Fibroblast of skin of right quadriceps (primary cell): ENCODE measurements around the gene NUDT16.
"Not testable (repeated sequence)": the region's sequence is repeated elsewhere in the genome, so short reads cannot be mapped to it uniquely, and the experiment has no call there.

Source experiments
- DNase-seq: peaks from one replicate; pipeline ENCODE4 v3.0.0-alpha.2; 2013

The NUDT16 gene

GRCh38 chr3:131381445-131382291, at the start of gene NUDT16:
Gene NUDT16, plus strand, starts transcription at chr3:131381774. Its CDS starts 31 bp downstream, at chr3:131381805.
- peak; percentile 97 for DNase-seq

DNA sequence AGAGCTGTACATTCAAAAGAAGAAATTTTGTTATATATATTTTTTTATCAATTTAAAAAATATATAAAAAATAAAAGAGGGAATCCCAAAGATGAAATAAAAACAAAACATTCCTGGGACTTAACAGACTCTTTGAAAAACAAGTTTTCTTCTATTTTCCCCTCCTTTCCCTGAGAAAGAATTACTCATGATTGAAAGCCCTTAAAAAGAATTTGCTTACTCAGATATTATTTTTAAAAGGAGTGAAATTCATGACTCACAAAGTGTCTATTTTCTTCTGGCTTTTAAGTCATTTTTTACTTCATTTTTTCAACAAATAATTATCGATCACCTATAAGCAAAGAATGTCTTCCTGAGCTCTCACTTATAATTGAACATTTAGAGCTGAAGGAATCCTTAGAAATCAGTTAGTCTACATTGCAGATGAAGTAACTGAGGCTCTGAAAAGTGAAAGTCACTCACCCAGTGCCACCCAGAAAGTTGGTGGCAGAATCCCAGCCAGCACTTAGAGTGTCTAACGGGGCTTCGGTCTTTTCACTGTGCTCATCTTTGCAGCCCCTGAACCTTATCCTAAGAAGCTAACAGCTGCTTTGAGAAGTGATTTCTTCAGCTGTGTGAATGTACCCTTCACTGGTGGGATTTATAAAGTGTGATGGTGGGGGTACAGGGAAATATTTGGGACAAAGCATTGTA, 42.5 kb upstream of the NUDT16 start:
- no peak for DNase-seq

DNA sequence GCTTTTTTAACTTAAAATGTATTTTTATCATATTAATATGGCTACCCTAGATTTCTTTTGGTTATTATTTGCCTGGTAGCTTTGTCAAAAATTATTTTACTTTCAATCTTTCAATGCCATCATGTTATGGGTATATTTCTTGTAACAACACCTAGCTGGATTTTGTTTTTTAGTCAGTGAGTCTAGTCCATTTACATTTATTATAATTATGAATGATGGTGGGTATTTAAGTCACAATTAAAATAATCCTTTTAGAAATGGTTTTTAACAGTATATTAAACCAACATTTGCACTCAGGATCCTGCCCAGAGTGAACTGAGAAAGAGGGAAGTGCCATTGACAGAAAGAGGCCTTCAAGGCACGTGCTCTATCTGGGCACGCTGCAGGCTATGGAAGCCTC, 39.8 kb upstream of the NUDT16 start:
- no peak for DNase-seq

DNA sequence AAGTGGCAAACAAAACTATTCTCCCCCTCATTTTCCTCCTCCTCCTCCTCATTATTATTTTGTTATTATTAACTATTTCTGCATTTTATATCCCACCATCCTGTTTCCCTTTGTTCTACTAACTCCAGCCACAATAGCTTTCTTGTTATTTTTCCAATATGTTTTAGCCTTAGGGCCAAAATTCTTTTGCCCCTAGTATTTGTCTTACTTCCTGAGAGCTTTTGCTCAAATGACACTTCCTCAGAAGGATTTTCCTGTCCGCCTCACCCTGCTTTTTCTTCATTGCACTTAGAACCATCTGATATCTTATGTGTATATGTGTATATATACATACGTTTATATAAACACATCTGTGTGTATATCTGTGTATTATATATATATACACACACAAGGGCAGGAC, 32.7 kb upstream of the NUDT16 start:
- DNase-seq = no peak

- DNase-seq = no peak
These were observed 32.1 kb upstream of the NUDT16 start for GRCh38 chr3:131349454-131349853.

DNA sequence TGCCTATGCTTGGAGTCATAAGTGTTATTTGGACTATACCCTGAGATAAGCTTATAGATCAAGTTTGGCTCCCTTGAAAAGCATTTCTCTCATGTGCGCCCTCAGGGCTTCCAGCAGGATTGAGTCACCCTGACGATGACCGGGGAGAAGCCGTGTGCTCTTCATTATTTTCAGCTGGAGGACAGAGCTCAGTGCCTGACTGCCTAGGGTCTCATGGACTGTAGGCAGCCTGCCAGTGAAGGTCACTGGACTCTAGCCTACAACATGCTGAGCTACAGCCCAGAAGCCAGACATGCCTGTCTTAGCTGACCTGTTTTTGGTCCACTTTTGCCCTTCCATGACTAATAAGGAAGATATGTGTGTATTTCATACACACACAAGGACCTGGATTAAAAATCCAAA, 31.6 kb upstream of the NUDT16 start:
- peak; percentile 56 for DNase-seq

GRCh38 chr3:131350506-131350905, 31.1 kb upstream of the NUDT16 start:
- DNase-seq = peak; percentile 20

DNA sequence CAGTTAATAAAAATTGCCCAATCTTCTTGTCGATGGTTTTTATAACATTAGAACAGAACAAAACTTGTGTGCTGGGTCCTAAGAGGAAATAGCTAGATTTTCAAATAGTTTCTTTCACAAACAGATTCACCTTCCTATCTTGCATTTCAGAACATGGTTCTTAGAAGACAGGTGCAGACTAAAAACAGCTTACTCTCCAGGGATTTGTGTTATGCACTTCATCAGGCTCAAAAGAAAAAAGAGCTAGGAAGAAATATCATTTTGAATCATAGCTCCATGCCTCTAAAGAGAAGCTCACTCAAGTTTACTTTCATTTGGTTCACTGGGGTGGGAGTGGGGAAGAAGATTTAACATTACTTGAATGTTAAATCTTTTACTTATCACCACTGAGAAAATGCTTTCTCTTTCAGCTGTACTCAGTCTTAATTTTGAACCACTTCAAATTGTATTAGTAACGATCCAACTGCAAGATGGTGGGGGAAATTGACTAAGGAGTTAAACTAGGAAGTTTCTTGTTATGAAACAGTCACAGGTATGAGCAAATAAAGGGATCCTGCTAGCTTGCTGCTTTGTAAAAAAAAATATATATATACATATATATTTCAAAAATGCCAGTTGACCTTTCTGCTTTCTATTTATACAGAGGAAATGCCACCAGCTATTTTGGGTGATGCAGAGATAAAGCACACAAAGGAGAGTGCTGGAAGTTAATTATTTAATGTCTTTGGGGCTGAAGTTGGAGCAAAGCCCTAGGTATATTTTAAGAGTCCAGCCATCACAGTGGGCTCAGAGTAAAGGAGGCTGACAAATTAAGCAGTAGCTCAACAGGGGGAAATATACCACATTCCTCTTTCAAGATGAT, 28.3 kb upstream of the NUDT16 start:
- no peak for DNase-seq

- DNase-seq = no peak
These were observed 27.6 kb upstream of the NUDT16 start for GRCh38 chr3:131353986-131354385.

DNA sequence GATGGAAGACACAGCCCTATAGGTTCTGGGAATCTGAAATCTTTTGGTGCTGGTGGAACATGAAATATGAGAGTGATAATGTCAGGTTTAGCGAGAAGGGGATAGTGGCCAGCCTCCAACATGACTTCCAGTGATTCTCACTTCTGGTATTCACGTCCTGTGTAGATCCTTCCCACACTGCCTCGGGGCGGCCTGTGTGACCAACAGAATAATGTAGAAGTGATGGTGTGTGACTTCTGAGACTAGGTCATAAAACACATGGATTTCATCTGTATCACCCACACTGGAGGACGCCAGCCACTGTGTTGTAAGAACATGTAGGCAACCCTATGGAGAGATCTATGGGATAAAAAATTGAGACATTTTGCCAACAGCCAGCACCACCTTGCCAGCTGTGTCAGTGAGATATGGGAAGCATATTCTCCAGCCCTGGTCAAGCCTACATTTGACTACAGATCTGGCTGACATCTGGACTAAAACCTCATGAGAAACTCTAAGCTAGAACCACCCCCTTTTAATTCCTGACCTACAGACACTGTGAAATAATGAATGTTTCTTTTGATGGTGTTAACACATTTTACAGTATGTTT, 25.5 kb upstream of the NUDT16 start:
- DNase-seq = peak; percentile 21

GRCh38 chr3:131357275-131357674, 24.3 kb upstream of the NUDT16 start:
- no peak for DNase-seq

GRCh38 chr3:131360191-131360755, 21.3 kb upstream of the NUDT16 start:
- DNase-seq = no peak

DNA sequence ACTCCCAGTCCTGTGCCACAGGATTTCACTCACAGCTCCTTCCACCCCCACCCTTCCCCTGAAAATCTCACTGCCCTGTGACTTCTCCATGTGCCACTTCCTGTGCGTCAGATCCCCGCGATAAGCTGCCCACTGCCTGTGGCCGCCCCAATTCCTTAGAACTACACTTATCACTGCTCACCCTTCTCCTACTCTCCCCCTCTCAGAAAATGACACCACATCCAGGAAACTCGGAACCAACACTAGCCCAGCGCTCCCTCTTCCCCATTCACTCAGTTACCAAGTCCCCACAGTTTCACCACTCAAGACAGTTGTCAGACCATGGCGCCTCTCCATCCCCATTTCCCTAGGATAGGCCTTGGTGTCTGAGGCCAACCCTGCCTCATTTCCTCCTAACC, 20.5 kb upstream of the NUDT16 start:
- DNase-seq = not testable (repeated sequence)

GRCh38 chr3:131361464-131362421, 19.8 kb upstream of the NUDT16 start:
- no peak for DNase-seq

DNA sequence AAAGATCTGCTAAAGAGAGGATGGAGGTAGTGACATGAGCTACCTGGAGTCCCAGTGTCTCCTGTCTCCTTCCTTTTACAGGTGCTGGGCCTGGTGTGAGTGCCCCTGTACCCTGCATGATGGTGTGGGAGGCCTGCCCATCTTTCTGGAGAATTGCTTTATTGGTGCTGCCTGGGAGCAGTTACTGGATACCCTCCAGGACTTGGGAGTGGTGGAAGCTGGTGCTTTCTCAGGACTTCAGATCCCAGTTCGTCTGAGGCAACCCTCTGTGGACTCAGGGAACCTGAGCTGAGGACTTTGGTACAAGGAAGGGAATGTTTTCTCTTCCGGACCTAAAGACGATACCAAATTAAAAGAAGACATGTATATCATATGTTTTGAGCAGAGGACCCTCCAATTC, 18.3 kb upstream of the NUDT16 start:
- no peak for DNase-seq

DNA sequence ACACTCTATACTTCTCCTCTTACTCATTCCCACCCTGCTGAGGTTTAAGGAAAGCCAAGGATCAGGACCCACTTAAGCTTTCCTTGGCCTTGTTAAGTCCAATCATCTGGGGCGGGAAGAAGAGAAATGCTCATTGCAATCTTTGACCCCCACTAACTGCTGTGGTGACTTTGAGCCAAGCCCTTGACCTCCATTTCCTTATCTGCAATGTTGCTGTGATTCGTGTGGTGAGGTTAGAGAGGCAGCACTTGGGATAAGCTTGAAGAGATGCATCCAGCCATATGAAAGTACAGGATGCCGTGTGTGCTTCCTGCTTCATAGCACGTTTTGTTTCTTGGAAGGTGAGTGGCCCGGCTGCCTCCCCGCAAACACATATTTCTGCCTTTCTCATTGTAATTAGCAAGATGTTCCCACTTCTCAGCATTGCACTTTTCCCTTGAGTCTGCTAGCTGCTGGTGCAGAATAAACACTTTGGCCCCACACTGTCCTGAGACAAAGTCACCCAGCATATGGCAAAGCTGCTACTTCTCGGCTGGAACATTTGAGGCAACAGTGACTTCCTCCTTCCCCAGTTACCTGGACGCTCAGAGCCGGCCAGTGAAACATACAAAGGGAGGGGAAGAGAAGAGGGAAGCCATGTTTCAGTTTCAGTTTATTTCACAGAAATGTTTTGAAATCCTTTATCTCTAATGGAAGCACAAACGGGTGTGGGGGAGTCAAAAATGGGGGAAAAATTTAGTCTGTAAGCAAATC, 10.5 kb upstream of the NUDT16 start:
- DNase-seq = no peak

GRCh38 chr3:131371688-131372066, 9.9 kb upstream of the NUDT16 start:
- DNase-seq = no peak

- DNase-seq = no peak
These were observed 6.8 kb upstream of the NUDT16 start for GRCh38 chr3:131374741-131375140.

DNA sequence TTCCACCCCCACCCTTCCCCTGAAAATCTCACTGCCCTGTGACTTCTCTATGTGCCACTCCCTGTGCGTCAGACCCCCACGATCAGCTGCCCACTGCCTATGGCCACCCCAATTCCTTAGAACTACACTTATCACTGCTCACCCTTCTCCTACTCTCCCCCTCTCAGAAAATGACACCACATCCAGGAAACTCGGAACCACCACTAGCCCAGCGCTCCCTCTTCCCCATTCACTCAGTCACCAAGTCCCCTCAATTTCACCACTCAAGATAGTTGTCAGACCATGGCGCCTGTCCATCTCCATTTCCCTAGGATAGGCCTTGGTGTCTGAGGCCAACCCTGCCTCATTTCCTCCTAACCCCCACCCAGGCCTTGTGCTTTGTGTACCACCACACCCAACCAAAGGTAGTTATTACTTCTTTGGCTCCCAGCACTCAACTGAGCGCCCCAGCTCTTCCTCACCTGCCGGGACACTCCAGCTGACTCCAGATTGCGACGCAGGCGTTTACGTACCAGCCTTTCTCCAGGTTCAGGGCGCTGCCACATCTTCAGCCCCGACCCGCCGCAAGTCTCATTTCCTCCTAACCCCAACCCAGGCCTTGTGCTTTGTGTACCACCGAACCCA, 641 bp upstream of the NUDT16 start:
- not testable (repeated sequence) for DNase-seq
